Measurements from ENCODE around the gene EBI3. TPM values are rescaled to one million over a fixed set of nuclear protein-coding genes. Genes with fewer than 3 reads are reported as not detected.

Gene EBI3
- total and polyA plus RNA-seq, 2 of the 13 experiments (the other 11 are each of a cell fraction or from before 2014, with no cell fraction given), result 3.4 TPM; not detected in 1

- TF ChIP-seq ZNF646 (CRISPR knock-in tag; IDR thresholded peaks at IDR 0.05), result no peak; the same call in 1 of the 2 replicates
- TF ChIP-seq ZFP62 (CRISPR knock-in tag; IDR thresholded peaks at IDR 0.05), result no peak
- TF ChIP-seq HDAC2 (CRISPR knock-in tag; IDR thresholded peaks at IDR 0.05), result peak; percentile 66
- no peak for TF ChIP-seq ZNF546 (CRISPR knock-in tag; conservative IDR thresholded peaks at IDR 0.05)
- peak; percentile 47; the same call in 1 of the 2 replicates for TF ChIP-seq AHR (CRISPR knock-in tag; IDR thresholded peaks at IDR 0.05)
- no peak for TF ChIP-seq HOXA9 (CRISPR knock-in tag; IDR thresholded peaks at IDR 0.05; ENCODE audit: borderline replicate concordance)
- TF ChIP-seq GATA4 (IDR thresholded peaks at IDR 0.05; ENCODE audit: borderline replicate concordance, low read depth), result no peak
- no peak for TF ChIP-seq SNAPC4 (CRISPR knock-in tag; IDR thresholded peaks at IDR 0.05)
- no peak for TF ChIP-seq EHMT2 (IDR thresholded peaks at IDR 0.05; ENCODE audit: borderline replicate concordance, low read depth, low read length)
- TF ChIP-seq KLF6 (CRISPR knock-in tag; IDR thresholded peaks at IDR 0.05), result no peak
- TF ChIP-seq CREB3 (CRISPR knock-in tag; IDR thresholded peaks at IDR 0.05), result no peak
- TF ChIP-seq MAX (IDR thresholded peaks at IDR 0.05), result peak; percentile 70
- TF ChIP-seq HMGXB4 (CRISPR knock-in tag; IDR thresholded peaks at IDR 0.05; ENCODE audit: borderline replicate concordance in 1 of 2, low read depth in 1 of 2), result peak in 1 of 2 experiments; percentile 28; a peak in 2 of 4 replicates
- TF ChIP-seq SATB2 (CRISPR knock-in tag; IDR thresholded peaks at IDR 0.05), result no peak
- TF ChIP-seq ELF3 (CRISPR knock-in tag; IDR thresholded peaks at IDR 0.05), result no peak
Observed at GRCh38 chr19:4233282-4233853, 4.0 kb downstream of the EBI3 start (continued).
